Measurements from ENCODE around the gene CCDC18.
"Not testable (repeated sequence)": the region's sequence is repeated elsewhere in the genome, so short reads cannot be mapped to it uniquely, and the experiment has no call there.

The CCDC18 gene

DNA sequence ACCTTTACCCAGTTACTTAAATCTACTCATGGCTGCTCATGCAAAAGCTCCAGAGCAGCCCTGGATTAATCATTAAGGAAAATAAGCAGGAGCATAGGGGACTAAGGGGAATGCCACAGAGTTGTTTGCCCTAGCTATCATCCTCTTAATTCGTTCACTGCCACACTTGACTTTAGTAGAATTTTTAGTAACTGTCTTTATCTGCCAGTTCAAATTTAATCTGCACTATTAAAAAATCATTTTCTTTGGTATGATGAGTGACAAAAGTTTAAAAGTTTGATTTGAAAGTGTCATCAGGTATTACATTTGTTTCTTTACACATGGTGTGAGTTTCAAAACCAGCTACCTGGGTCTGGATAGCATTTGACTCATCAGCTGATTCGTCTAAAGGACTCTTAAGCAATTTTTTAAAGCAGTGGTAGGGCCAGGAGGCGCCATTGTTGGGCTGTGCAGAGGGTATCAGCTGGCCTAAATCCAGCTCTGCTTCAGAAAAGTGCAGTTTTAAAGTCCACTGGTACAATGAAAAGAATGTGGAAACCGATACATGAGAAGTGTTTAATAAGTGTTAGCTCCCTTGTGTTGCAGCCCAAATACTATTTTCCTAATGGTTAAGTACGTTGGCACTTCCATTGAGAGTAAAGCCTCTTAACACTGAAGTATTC is 95.2 kb downstream of the CCDC18 start:
- Histone ChIP-seq H3K36me3 (no peaks in the 10 kb centered on the region), H3K4me3 (ENCODE audit: low read depth, low read length) (no peak overlapping the region), H3K4me1 (no peaks in the 10 kb centered on the region), H3K27me3 (no peaks in the 10 kb centered on the region), H3K9me3 (no peaks in the 10 kb centered on the region)
- TF ChIP-seq, protein P1, sequence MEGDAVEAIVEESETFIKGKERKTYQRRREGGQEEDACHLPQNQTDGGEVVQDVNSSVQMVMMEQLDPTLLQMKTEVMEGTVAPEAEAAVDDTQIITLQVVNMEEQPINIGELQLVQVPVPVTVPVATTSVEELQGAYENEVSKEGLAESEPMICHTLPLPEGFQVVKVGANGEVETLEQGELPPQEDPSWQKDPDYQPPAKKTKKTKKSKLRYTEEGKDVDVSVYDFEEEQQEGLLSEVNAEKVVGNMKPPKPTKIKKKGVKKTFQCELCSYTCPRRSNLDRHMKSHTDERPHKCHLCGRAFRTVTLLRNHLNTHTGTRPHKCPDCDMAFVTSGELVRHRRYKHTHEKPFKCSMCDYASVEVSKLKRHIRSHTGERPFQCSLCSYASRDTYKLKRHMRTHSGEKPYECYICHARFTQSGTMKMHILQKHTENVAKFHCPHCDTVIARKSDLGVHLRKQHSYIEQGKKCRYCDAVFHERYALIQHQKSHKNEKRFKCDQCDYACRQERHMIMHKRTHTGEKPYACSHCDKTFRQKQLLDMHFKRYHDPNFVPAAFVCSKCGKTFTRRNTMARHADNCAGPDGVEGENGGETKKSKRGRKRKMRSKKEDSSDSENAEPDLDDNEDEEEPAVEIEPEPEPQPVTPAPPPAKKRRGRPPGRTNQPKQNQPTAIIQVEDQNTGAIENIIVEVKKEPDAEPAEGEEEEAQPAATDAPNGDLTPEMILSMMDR (IDR thresholded peaks at IDR 0.05; ENCODE audit: low read depth, low read length) = no peak
- DNase-seq = no peak

DNA sequence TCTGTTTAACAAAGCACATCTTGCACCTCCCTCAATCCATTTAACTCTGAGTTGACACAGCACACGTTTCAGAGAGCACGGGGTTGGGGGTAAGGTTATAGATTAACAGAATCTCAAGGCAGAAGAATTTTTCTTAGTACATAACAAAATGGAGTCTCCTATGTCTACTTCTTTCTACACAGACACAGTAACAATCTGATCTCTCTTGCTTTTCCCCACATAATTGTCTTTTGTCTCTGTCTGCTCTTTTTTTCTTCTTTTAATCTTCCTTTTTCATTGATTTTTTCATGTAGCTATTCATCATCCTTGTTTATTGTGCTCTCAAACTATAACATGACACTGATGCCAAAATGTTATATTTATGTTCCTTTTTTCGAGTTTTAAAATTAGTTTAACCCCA is 97.0 kb downstream of the CCDC18 start:
- H3K4me3 ChIP-seq (ENCODE audit: low read depth, low read length); DNase-seq; H3K9me3 ChIP-seq: not testable (repeated sequence)

DNA sequence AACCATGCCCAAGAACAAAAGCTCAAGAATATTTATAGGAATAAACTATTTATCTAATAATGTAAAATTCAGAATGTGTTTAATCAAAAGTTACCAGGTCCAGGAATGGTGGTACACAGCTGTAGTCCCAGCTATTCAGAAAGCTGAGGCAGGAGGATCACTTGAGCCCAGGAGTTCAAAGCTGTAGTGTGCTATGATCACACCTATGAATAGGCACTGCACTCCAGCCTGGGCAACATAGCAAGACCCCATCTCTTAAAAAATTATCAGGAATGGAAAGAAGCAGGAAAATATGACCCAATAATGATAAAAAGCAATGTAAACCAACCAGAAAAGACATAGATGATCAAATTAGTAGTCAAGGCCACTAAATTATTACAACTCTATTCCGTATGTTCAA is 103.0 kb downstream of the CCDC18 start:
- Histone ChIP-seq H3K4me1 (no peaks in the 10 kb centered on the region), H3K36me3 (no peaks in the 10 kb centered on the region), H3K9me3 (no peaks in the 10 kb centered on the region), H3K4me3 (ENCODE audit: low read depth, low read length) (no peak overlapping the region), H3K27me3 (no peaks in the 10 kb centered on the region)
- no peak for DNase-seq
- TF ChIP-seq, protein P1 (IDR thresholded peaks at IDR 0.05; ENCODE audit: low read depth, low read length) = no peak

More for the DNA sequence above, 97.0 kb downstream of the CCDC18 start:
- not testable (repeated sequence) for H3K27me3 ChIP-seq, H3K36me3 ChIP-seq, H3K4me1 ChIP-seq

DNA sequence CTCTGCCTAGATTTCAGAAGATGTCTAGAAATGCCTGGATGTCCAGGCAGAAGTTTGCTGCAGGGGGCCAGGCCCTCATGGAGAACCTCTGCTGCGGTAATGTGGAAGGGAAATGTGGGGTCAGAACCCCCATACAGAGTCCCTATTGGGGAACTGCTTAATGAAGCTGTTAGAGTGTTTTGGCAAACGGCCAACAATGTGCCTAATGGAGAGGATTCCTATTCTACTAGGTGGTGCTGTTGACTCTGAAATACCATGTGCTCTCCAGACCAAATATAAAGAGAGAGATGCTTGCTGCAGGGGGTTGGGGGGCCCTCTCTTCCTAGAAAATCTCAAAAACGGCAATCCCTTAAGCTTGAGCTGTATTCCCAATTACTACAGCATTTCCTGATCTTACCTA is 108.0 kb downstream of the CCDC18 start:
- H3K9me3 ChIP-seq = no peaks in the 10 kb centered on the region
- TF ChIP-seq, protein P1 (IDR thresholded peaks at IDR 0.05; ENCODE audit: low read depth, low read length) = no peak
- no peaks in the 10 kb centered on the region for H3K4me1 ChIP-seq
- H3K36me3 ChIP-seq = no peaks in the 10 kb centered on the region
- H3K27me3 ChIP-seq = no peaks in the 10 kb centered on the region
- no peak overlapping the region for H3K4me3 ChIP-seq (ENCODE audit: low read depth, low read length)
- DNase-seq = peak; percentile 4

DNA sequence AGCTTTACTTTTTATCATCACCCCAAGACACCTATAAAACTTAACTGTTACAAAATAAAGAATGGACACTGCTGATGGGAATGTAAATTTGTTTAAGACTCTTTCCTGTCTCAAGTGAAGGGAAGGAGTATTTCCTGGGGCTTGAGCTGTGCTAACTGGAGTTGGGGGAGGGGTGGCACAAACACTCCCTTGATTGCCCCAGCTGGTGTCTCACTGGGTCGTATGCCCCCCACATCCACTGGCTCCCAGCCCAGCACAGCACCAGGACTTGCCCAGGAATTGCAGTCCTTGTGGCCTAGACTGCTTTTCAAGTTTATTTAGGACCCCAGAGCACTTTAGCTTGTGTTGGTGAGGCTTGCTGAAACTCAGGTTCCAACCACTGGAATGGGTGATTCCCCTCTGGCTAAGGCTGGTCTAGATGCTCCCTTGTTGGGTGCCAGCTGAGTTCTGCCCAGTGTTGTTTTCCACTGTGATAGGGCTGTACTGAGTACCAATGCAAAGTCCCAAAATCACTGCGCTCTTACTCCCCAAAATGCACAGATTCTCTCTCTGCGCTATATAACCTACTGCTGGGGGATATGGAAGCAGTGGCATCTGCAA is 116.1 kb downstream of the CCDC18 start:
- TF ChIP-seq, protein P1 (IDR thresholded peaks at IDR 0.05; ENCODE audit: low read depth, low read length) = no peak
- Histone ChIP-seq H3K27me3 (no peaks in the 10 kb centered on the region), H3K4me3 (ENCODE audit: low read depth, low read length) (no peak overlapping the region), H3K36me3 (no peaks in the 10 kb centered on the region), H3K9me3 (no peaks in the 10 kb centered on the region), H3K4me1 (no peaks in the 10 kb centered on the region)
- no peak for DNase-seq

DNA sequence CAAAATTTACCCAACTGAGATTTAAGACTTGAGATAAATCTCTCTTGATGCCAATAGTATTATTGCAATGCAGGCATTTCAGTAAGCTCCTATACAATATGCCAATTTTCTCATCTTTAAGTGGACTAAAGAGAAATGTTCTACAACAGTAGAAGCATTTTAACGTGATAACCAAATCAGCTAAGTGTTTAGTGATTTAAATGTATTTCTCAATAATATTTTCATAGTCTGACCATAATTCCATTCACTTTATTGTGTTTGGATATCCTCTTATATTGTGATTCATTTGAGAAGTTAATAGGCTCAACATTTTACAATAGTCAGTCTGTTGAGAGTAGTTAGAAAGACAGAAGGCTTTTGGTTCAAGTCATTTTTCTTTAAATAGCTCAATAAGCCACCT is 120.6 kb downstream of the CCDC18 start:
- Histone ChIP-seq H3K4me3 (ENCODE audit: low read depth, low read length) (no peak overlapping the region), H3K4me1 (no peaks in the 10 kb centered on the region), H3K27me3 (no peaks in the 10 kb centered on the region), H3K9me3 (no peaks in the 10 kb centered on the region), H3K36me3 (no peaks in the 10 kb centered on the region)
- DNase-seq = no peak
- TF ChIP-seq, protein P1 (IDR thresholded peaks at IDR 0.05; ENCODE audit: low read depth, low read length) = no peak

Measured in BE2C (cell line).